Smooth muscle cell of the coronary artery (primary cell): Measurements from ENCODE around the gene SERF1B. TPM values are rescaled to one million over a fixed set of nuclear protein-coding genes. Genes with fewer than 3 reads are reported as not detected.

Experiments
- total RNA-seq: library from RNA; depleted of rRNA; stranded (reverse); fragments of >200 nt; gene quantifications from 2 replicates; pipeline ENCODE4 v1.2.3, GENCODE V29; 2014; ENCODE audit warnings: low replicate concordance

The SERF1B gene
- total RNA-seq, result 2.7 and 17.6 TPM in 2 replicates

DNA sequence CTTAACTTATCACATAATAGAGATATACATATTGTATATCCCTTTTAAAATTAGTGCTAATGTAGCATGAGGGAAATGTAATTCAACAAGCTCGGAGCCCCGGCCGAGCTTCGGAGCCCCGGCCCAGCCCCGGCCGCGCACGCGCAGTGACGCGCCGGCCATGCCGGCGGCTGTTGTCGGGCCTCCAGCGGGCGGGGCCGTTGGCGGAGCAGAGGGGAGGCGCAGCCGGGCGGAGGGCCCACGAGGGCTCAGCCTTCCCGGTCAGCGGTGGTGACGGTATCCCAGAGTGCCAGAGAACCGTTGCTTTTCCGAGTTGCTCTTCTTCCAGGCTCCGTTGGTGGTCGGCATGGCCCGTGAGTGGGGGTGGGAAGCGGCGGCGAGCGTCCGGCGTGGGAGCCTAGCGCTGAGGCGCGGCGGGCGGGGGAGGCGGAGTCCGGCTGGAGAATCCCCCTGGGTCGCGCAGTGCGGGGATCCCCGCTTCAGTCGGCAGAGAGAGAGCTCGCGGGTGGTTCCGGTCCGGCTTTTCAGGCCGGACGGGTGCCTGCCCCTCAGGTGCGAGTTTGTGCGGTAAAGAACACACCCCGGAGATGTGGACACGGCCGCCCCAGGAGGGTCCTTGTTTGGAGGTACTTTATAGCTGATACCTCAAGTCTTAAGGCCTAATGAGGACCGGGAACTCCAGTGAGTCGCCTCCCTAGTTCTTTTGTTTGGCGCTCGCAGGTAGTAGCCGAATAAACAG is at the start of gene SERF1B:
Gene SERF1B, plus strand, starts transcription at position 146 of the 739 bp plus-strand sequence. Its CDS starts 201 bp downstream, at position 347.

Other genes with a start within 250 kb of the SERF1B start
- 15.2 and 16.6 TPM in 2 replicates for gene SMN2, start 24.4 kb downstream of the SERF1B start, total RNA-seq